Gastroesophageal sphincter (tissue), 4 donors: Measurements from ENCODE around the gene IL36A. TPM values are rescaled to one million over a fixed set of nuclear protein-coding genes. Genes with fewer than 3 reads are reported as not detected.

Experiments
- ATAC-seq: fragments of 150-250 bp; one replicate; pipeline ENCODE4 v1.9.1; 2016; ENCODE audit warnings: mild to moderate bottlenecking, moderate library complexity
- H3K27ac ChIP-seq, 4 donors: fragments of 200-600 bp; sonication (generic) in 3 of 4; 1 replicate in 3 of 4; 2 replicates in 1 of 4; pipeline ENCODE4 v1.5.1; 2016 to 2019
- H3K27me3 ChIP-seq: fragments of 200-600 bp; sonication (generic); one replicate; pipeline ENCODE4 v1.5.1; 2019
- H3K36me3 ChIP-seq, 2 donors: fragments of 200-600 bp; sonication (generic); one replicate each; pipeline ENCODE4 v1.5.1; 2019; ENCODE audit warnings: control low read depth in 1 of 2
- H3K4me1 ChIP-seq, 3 donors: fragments of 200-600 bp; sonication (generic); 1 replicate in 2 of 3; 2 replicates in 1 of 3; pipeline ENCODE4 v1.5.1; 2016 to 2019; ENCODE audit warnings: control low read depth in 2 of 3
- H3K4me3 ChIP-seq, 2 donors: fragments of 200-600 bp; sonication (generic); one replicate each; pipeline ENCODE4 v1.5.1; 2019; ENCODE audit warnings: mild to moderate bottlenecking in 1 of 2, moderate library complexity in 1 of 2
- H3K9me3 ChIP-seq, 3 donors: fragments of 200-600 bp; sonication (generic); one replicate each; pipeline ENCODE4 v1.5.1; 2017 to 2019; ENCODE audit warnings: control low read depth in 2 of 3
- EP300 ChIP-seq: sonication (generic); formaldehyde crosslinking; IDR thresholded peaks from one replicate; pipeline ENCODE4 v1.6.1; 2017; ENCODE audit warnings: antibody characterized with exemption, mild to moderate bottlenecking
- POLR2A ChIP-seq, 2 donors: fragments of 450-650 bp; IDR thresholded peaks; one replicate each; pipeline ENCODE4 v1.6.1; 2017; ENCODE audit warnings: antibody characterized with exemption in 2 of 2, mild to moderate bottlenecking in 2 of 2, moderate library complexity in 1 of 2
- POLR2AphosphoS5 ChIP-seq: sonication (generic); formaldehyde crosslinking; IDR thresholded peaks from one replicate; pipeline ENCODE4 v1.6.1; 2017; ENCODE audit warnings: antibody characterized with exemption
- WGBS, 2 donors: methylation state at CpG; one replicate each; pipeline ENCODE4 v1.1.5; 2018; ENCODE audit warnings: low coverage in 1 of 2; 5-methylcytosine and 5-hydroxymethylcytosine counted together
- total RNA-seq, 4 donors: library from RNA; depleted of rRNA; stranded (reverse); fragments of >200 nt; gene quantifications; one replicate each; pipeline ENCODE4 v1.1.0, GENCODE V29; 2016
- TF ChIP-seq, protein P1 (sequence below), 4 experiments: fragments of 200-600 bp in 2 of 4; fragments of 450-650 bp in 2 of 4; sonication (generic) in 1 of 4; IDR thresholded peaks; one replicate each; pipeline ENCODE4 v1.5.1; 2017 to 2019; ENCODE audit warnings: antibody characterized with exemption in 4 of 4, mild to moderate bottlenecking in 2 of 4, moderate library complexity in 2 of 4

Gene IL36A
- total RNA-seq, 4 donors from 2014 or later, result 1.2 to 9.1 TPM; not detected in 2

DNA sequence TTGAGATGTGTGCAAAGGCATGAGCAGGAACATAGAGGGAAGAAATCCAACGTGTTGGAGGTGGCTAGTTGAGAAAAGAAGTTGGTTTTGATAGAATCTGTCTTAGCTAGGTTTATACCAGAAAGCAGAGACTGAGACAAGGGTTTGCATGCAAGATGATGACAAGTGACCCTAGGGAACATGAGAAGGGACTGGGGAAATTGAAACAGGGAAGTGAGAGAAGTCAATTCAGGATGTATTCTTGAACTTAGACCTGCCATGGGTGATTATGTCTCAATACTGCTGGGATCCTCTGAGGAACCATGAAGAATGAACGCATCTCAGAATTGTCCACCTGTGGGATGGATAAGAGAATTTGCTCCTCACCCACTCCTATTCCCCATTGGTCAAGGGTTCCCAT, 20.5 kb downstream of the IL36A start:
- 56 to 69% methylated on average over 2 of the region's 2 CpGs for WGBS, 2 donors
- Histone ChIP-seq H3K36me3 (no peaks in the 10 kb centered on the region), H3K27me3 (peaks cover 67% of the 10 kb centered on the region), H3K4me3 (no peak overlapping the region), H3K27ac (no peak overlapping the region), H3K9me3 (no peaks in the 10 kb centered on the region), H3K4me1 (no peaks in the 10 kb centered on the region)
- ATAC-seq, result no peak
- no peak for TF ChIP-seq EP300
- no peak for TF ChIP-seq POLR2A (IDR thresholded peaks at IDR 0.05)
- TF ChIP-seq, protein P1, sequence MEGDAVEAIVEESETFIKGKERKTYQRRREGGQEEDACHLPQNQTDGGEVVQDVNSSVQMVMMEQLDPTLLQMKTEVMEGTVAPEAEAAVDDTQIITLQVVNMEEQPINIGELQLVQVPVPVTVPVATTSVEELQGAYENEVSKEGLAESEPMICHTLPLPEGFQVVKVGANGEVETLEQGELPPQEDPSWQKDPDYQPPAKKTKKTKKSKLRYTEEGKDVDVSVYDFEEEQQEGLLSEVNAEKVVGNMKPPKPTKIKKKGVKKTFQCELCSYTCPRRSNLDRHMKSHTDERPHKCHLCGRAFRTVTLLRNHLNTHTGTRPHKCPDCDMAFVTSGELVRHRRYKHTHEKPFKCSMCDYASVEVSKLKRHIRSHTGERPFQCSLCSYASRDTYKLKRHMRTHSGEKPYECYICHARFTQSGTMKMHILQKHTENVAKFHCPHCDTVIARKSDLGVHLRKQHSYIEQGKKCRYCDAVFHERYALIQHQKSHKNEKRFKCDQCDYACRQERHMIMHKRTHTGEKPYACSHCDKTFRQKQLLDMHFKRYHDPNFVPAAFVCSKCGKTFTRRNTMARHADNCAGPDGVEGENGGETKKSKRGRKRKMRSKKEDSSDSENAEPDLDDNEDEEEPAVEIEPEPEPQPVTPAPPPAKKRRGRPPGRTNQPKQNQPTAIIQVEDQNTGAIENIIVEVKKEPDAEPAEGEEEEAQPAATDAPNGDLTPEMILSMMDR (IDR thresholded peaks at IDR 0.05), result no peak
- no peak for TF ChIP-seq POLR2AphosphoS5

DNA sequence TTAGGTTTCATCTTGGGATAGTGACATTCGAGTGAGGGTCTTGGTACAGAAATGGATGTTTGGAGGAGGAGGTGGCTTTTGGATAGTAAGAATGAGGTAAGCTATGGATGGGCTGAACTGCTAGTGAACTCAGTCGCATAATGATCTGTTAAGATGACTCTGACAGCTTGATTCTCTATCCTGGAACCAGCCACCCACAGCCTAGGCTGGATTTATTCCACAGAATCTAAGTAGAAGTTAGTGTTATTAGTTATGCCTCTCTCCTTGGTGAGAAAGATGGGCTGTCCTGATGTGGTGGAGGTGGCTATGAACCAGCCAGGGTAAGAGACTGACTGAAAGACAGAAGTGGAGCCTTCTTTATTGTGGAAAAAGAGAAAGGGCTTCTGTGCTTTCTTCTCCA, 22.4 kb downstream of the IL36A start:
- Histone ChIP-seq H3K4me3 (no peak overlapping the region), H3K4me1 (no peaks in the 10 kb centered on the region), H3K27me3 (peaks cover 59% of the 10 kb centered on the region), H3K27ac (no peak overlapping the region), H3K9me3 (no peaks in the 10 kb centered on the region), H3K36me3 (no peaks in the 10 kb centered on the region)
- TF ChIP-seq POLR2AphosphoS5 (no peak), POLR2A (IDR thresholded peaks at IDR 0.05) (no peak), EP300 (no peak)
- TF ChIP-seq, protein P1 (IDR thresholded peaks at IDR 0.05), result no peak
- 39 to 76% methylated on average over 2 of the region's 2 CpGs for WGBS, 2 donors
- no peak for ATAC-seq

DNA sequence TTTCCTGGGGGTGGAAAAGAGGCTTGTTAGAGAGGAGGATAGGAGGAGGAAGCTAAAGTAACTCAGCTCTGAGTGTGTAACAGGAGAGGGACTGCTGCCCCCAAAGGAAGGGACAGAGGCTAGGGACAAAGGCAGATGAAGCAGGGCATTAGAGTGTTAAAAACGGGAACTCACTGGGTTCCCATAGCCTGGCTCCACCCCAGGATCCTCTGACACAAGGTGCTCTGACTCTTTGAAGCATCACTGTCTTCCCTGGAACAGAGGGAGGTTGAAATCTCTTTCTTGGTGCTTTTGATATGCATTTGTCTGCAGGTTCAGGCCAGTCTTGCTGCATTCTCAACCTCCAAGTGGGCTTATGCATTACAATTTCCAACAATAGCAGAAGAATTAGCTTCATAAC, 22.9 kb downstream of the IL36A start:
- TF ChIP-seq POLR2AphosphoS5, result no peak
- no peak for TF ChIP-seq POLR2A (IDR thresholded peaks at IDR 0.05)
- TF ChIP-seq EP300, result no peak
- TF ChIP-seq, protein P1 (IDR thresholded peaks at IDR 0.05), result no peak
- Histone ChIP-seq H3K4me3 (no peak overlapping the region), H3K9me3 (no peaks in the 10 kb centered on the region), H3K36me3 (no peaks in the 10 kb centered on the region), H3K4me1 (no peaks in the 10 kb centered on the region), H3K27me3 (peaks cover 57% of the 10 kb centered on the region), H3K27ac (no peak overlapping the region)
- WGBS, 2 donors, result 9 to 29% methylated on average over 1 of the region's 1 CpG
- ATAC-seq, result no peak

DNA sequence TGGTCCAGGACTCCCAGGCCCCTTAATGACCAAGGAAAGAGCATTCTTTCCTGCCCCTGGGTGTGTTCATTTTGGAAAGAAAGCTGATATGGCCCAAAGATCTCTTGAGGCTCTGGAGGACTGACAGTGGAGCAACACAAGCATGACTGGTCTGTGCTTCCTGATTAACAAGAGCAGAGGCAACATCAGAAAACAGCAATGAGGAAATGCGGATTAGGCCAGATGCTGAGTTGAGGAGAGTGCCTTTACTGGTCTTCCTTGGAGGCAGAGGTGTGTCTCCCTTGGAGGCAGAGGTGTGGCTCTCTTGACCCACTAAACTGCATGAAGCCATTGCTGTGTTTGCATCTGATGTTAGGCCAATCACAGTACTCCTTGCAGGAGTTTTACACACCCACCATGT, 27.5 kb downstream of the IL36A start:
- Histone ChIP-seq H3K4me1 (no peaks in the 10 kb centered on the region), H3K27ac (no peak overlapping the region), H3K27me3 (peaks cover 39% of the 10 kb centered on the region), H3K9me3 (no peaks in the 10 kb centered on the region), H3K36me3 (no peaks in the 10 kb centered on the region), H3K4me3 (no peak overlapping the region)
- 92 to 100% methylated on average over 1 of the region's 1 CpG for WGBS, 2 donors
- no peak for ATAC-seq
- no peak for TF ChIP-seq EP300
- TF ChIP-seq, protein P1 (IDR thresholded peaks at IDR 0.05), result no peak
- no peak for TF ChIP-seq POLR2A (IDR thresholded peaks at IDR 0.05)
- TF ChIP-seq POLR2AphosphoS5, result no peak

DNA sequence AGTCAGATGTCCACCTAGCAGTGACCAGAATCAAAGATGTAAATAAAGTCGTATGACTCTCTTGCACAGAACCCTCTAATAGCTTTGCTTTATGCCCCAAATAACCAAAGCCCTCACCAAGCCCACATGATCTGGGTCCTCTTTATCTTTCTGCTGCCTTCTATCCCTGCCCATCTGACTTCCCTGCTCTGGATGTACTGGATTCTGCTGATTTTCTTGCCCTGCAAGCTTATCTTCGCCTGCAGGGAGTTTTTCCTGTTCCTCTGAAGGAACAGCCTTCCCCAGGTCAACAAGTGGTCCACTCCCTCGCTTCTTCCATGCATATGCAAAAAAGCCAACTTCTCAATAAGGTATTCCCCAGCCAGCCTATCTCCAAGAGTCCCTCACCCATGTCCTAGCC, 28.8 kb downstream of the IL36A start:
- 65 to 83% methylated on average over 2 to 3 of the region's 3 CpGs for WGBS, 2 donors
- no peak for TF ChIP-seq POLR2AphosphoS5
- no peak for TF ChIP-seq POLR2A (IDR thresholded peaks at IDR 0.05)
- TF ChIP-seq EP300, result no peak
- TF ChIP-seq, protein P1 (IDR thresholded peaks at IDR 0.05), result no peak
- Histone ChIP-seq H3K4me3 (no peak overlapping the region), H3K27ac (no peak overlapping the region), H3K9me3 (no peaks in the 10 kb centered on the region), H3K36me3 (no peaks in the 10 kb centered on the region), H3K27me3 (peaks cover 30% of the 10 kb centered on the region), H3K4me1 (no peaks in the 10 kb centered on the region)
- no peak for ATAC-seq
